Thoracic aorta (tissue), 2 donors: ENCODE data around the gene PTMA. TPM values are rescaled to one million over a fixed set of nuclear protein-coding genes. Genes with fewer than 3 reads are reported as not detected.

Source experiments
- ATAC-seq: fragments of 150-250 bp; one replicate; pipeline ENCODE4 v1.8.0; 2017; ENCODE audit warnings: low read depth; ENCODE audit not compliant: insufficient number of reproducible peaks, low FRiP score
- DNase-seq: peaks from one replicate; pipeline ENCODE4 v3.0.0-alpha.2; 2020; ENCODE audit warnings: low spot score
- H3K27ac ChIP-seq, 2 donors: fragments of 200-600 bp; sonication (generic); 1 replicate in 1 of 2; 2 replicates in 1 of 2; pipeline ENCODE4 v1.5.1; 2016; ENCODE audit warnings: mild to moderate bottlenecking in 2 of 2, moderate library complexity in 2 of 2
- H3K27me3 ChIP-seq: fragments of 200-600 bp; sonication (generic); replicated peaks from 2 replicates; pipeline ENCODE4 v1.6.0; 2016; ENCODE audit warnings: mild to moderate bottlenecking; ENCODE audit not compliant: insufficient read depth
- H3K36me3 ChIP-seq: fragments of 200-600 bp; sonication (generic); one replicate; pipeline ENCODE4 v1.5.1; 2016
- H3K4me1 ChIP-seq, 2 donors: fragments of 200-600 bp; sonication (generic); 1 replicate in 1 of 2; 2 replicates in 1 of 2; pipeline versions ENCODE4 v1.5.1 to v1.6.0; 2016; ENCODE audit warnings: low read depth in 2 of 2, mild to moderate bottlenecking in 1 of 2; ENCODE audit not compliant: control insufficient read depth in 1 of 2
- H3K4me3 ChIP-seq: fragments of 200-600 bp; sonication (generic); 2 replicates; pipeline ENCODE4 v1.5.1; 2016; ENCODE audit warnings: mild to moderate bottlenecking
- H3K9me3 ChIP-seq: fragments of 200-600 bp; sonication (generic); 2 replicates; pipeline ENCODE4 v1.5.1; 2016
- total RNA-seq, 2 donors: library from RNA; depleted of rRNA; stranded (reverse); fragments of >200 nt; gene quantifications; one replicate each; pipeline versions ENCODE4 v1.1.0 to v1.2.3, GENCODE V29; 2016
- TF ChIP-seq, protein P1 (sequence below): fragments of 200-600 bp; sonication (generic); IDR thresholded peaks from one replicate; pipeline ENCODE4 v1.5.1; 2019; ENCODE audit warnings: antibody characterized with exemption

Gene PTMA
- total RNA-seq, 2 donors from 2014 or later, result 700 to 1,022 TPM

DNA sequence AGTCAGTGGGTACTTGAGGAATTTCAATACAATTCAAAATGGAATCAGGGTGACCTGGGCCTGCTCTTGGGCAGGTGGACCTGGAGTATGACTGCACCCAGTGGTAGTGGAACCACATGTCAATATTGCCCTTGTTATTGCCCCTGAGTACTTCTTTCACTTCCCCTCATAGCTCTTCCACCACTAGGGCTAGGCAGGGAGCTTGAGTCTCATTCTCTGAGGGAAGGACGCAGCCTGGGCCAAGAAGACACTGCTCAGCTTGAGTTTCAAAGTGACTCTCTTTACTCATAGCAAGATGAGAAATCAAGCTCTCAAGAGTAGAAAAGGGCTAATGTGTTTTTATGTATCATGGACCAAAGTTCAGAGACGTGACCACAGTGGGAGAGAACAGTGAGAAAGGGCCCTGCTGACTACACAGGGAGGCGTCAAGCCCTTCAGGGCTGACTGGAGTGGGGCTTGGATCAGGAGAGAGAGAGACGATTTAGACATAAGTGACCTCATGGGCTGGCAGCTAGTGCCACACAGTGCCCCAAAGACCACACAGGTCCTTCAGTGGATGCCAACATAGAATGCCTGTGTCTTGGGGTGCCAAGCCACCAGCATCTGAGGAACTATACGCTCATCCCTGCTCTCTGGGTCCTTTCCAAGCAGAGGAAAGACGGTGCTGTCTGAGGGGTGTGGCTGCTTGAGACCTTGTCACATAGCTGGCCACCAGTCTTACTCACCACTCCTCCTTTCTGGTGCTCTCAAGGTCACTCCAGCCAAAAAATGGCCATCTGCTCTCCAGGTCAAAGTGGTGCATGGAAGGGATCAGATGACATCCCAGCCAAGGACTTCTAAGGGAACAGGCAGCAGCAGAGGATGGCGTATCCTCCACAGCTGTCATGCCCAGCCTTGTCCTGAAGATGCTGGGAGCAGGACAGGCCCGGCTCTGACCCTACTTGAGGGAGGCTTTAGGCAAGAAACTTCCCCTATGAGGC lies 13.0 kb downstream of the PTMA start:
- Histone ChIP-seq H3K4me3 (no peak overlapping the region), H3K9me3 (no peaks in the 10 kb centered on the region), H3K36me3 (no peaks in the 10 kb centered on the region), H3K27ac (no peak overlapping the region), H3K4me1 (peaks cover 7 to 10% of the 10 kb centered on the region in 2 donors), H3K27me3 (no peaks in the 10 kb centered on the region)
- no peak for ATAC-seq
- no peak for DNase-seq
- TF ChIP-seq, protein P1, sequence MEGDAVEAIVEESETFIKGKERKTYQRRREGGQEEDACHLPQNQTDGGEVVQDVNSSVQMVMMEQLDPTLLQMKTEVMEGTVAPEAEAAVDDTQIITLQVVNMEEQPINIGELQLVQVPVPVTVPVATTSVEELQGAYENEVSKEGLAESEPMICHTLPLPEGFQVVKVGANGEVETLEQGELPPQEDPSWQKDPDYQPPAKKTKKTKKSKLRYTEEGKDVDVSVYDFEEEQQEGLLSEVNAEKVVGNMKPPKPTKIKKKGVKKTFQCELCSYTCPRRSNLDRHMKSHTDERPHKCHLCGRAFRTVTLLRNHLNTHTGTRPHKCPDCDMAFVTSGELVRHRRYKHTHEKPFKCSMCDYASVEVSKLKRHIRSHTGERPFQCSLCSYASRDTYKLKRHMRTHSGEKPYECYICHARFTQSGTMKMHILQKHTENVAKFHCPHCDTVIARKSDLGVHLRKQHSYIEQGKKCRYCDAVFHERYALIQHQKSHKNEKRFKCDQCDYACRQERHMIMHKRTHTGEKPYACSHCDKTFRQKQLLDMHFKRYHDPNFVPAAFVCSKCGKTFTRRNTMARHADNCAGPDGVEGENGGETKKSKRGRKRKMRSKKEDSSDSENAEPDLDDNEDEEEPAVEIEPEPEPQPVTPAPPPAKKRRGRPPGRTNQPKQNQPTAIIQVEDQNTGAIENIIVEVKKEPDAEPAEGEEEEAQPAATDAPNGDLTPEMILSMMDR, result no peak

GRCh38 chr2:231722721-231723307 lies 14.5 kb downstream of the PTMA start:
- Histone ChIP-seq H3K9me3 (no peaks in the 10 kb centered on the region), H3K27ac (no peak overlapping the region), H3K27me3 (no peaks in the 10 kb centered on the region), H3K4me3 (no peak overlapping the region), H3K36me3 (no peaks in the 10 kb centered on the region), H3K4me1 (no peaks in the 10 kb centered on the region)
- DNase-seq (no peak), ATAC-seq (no peak)
- TF ChIP-seq, protein P1, result no peak

DNA sequence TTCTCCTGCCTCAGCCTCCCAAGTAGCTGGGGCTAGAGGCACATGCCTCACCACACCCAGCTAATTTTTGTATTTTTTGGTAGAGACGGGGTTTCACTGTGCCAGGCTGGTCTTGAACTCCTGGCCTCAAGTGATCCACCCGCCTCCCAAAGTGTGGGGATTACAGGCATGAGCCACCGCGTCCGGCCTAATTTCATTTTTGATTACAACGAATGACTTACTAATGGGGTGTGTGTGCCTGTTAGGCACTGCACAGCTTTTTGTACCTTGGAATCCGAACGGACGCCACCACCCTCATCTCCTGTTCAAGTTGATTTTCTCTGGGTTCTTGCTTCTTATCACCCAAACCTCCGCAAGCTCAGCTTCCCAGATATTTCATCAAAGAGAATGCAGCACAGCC lies 17.2 kb downstream of the PTMA start:
- ATAC-seq, result no peak

DNA sequence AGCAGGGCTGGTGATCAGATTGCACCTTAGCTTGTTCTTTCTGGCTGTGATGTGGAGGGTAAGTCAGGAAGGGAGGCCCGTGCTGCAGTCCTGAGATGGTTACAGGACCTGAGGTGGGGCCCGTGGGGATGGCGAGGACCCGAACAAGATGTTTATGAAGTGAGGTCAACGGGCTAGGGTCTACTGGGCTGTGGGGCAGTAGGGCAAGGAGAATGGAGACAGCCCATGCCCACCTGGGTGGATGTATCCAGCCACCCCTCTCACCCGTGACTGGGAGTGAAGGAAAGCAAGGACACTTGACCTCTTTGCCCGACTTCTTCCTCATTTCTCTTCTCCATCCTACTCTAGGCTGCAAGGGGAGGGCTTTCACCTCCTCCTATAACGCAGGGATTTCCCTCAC lies 18.0 kb downstream of the PTMA start:
- no peak for DNase-seq
- ATAC-seq, result no peak
- Histone ChIP-seq H3K9me3 (no peaks in the 10 kb centered on the region), H3K4me3 (no peak overlapping the region), H3K36me3 (peaks cover 5% of the 10 kb centered on the region), H3K4me1 (no peaks in the 10 kb centered on the region), H3K27ac (no peak overlapping the region), H3K27me3 (no peaks in the 10 kb centered on the region)
- TF ChIP-seq, protein P1, result no peak

More for the DNA sequence above, 17.2 kb downstream of the PTMA start:
- H3K9me3 ChIP-seq, result no peaks in the 10 kb centered on the region
- H3K36me3 ChIP-seq, result peaks cover 4% of the 10 kb centered on the region
- no peak overlapping the region for H3K27ac ChIP-seq
- TF ChIP-seq, protein P1, result no peak
- H3K27me3 ChIP-seq, result no peaks in the 10 kb centered on the region
- H3K4me1 ChIP-seq, result no peaks in the 10 kb centered on the region
- DNase-seq, result no peak
- H3K4me3 ChIP-seq, result no peak overlapping the region

- ATAC-seq, result no peak
Measured at GRCh38 chr2:231727621-231728020, 19.3 kb downstream of the PTMA start.

More at GRCh38 chr2:231727621-231728020, 19.3 kb downstream of the PTMA start:
- no peak overlapping the region for H3K27ac ChIP-seq
- H3K4me1 ChIP-seq, result no peaks in the 10 kb centered on the region
- no peaks in the 10 kb centered on the region for H3K9me3 ChIP-seq
- H3K36me3 ChIP-seq, result peaks cover 9% of the 10 kb centered on the region
- DNase-seq, result no peak
- no peak overlapping the region for H3K4me3 ChIP-seq
- TF ChIP-seq, protein P1, result no peak
- no peaks in the 10 kb centered on the region for H3K27me3 ChIP-seq
